Measurements from ENCODE around the gene PER1. TPM values are rescaled to one million over a fixed set of nuclear protein-coding genes. Genes with fewer than 3 reads are reported as not detected.
A peak's percentile ranks its signal among the peaks of the same experiment; 100 is the strongest.
"Not testable (repeated sequence)": the region's sequence is repeated elsewhere in the genome, so short reads cannot be mapped to it uniquely, and the experiment has no call there.

Gene PER1
- total RNA-seq, 1 experiment from 2014 or later: 5.6 TPM

DNA sequence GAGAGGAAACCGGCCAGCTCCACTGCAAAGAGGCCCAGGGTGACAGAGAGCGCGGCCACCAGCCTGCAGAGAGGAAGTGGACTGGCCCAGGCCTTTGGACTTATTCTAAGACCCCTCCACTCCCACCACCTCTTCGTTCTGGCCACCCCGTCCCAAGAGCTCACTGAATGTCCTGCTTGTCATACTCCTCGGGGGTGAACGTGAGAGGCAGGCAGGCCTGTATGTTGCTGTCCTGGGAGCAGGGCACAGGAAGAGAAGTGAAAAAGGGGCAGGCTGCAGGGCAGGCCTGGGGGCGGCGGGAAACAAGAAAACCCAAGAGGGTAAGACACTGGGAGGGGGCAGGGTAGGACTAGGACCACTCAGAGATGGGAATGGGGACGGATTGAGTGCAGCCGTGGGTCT, 23.6 kb upstream of the PER1 start:
- in situ Hi-C loops (cut with HindIII; ENCODE audit: low pct_unique_long_range_greater_than_20kb, low sequenced_read_pairs): no loop called here
- DNase-seq (ENCODE audit: low read depth): no peak

DNA sequence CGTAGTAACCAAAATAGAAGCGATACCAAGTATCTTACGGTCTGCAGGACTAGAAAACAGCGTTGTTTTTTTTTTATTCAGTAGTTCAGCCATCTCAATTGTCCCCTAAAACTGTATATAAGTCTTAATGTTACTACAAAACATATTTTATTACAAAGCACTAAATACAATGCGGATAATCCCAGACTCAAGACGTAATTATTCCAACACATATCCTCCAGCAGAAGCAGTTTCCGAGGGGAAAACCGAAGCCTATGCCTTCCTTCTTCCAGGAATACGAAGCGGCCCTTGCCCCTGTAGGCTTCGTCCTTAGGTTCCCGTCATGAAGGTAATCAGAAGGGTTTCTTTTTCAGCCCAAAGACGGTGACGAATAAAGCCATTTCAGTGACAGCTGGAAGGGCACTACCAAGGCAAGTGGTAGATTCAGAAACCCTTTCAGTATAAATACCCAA, 21.7 kb upstream of the PER1 start:
- in situ Hi-C loops (cut with HindIII; ENCODE audit: low pct_unique_long_range_greater_than_20kb, low sequenced_read_pairs): no loop called here
- DNase-seq (ENCODE audit: low read depth): no peak

DNA sequence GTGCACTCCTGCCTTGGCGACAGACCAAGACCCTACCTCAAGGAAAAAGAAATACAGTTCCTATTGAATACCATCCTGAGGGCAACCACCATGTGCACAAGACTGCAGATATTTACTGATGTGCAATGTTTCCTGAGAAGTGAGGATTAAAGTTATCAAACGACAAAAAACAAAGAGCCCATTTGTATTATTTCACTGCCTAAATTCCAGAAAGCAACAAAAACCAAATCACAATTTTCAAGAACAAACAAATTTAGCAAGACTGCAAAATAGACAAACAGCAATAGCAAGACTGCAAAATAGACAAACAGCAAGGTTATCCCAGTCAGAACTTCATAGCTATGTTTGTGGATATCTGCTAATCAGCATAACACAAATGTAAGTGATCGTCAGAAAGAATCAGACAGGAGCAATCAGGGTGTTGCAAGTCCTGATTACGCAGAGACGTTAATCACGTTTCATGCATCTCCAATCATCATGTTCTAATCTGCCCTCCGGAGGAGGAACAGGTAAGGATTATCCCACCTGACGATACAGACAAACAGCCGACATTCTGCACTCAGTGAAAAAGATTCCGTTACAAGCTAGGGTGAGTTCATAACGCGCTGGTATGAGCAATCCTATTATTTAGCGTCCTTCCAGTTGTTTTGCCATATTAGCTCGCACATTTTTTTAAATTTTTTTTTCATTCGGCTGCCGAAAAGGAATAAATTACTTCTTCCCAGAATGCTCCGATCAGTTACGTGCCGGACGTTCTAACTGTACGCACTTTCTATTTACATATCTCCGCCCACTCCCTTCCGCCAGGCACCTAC, 21.1 kb upstream of the PER1 start:
- in situ Hi-C loops (cut with HindIII; ENCODE audit: low pct_unique_long_range_greater_than_20kb, low sequenced_read_pairs): no loop called here
- peak; percentile 97 for DNase-seq (ENCODE audit: low read depth)

DNA sequence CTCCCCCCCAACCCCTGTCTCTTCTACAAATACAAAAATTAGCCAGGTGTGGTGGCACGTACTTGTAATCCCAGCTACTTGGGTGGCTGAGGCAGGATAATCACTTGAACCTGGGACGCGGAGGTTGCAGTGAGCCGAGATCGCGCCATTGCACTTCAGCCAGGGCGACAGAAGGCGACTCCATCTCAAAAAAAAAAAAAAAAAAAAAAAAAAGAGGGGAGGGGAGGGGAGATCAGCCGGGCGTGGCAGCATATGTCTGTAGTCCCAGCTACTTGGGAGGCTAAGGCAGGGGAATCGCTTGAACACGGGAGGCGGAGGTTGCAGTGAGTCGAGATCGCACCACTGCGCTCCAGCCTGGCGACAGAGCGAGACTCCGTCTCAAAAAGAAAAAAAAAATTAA, 18.0 kb upstream of the PER1 start:
- DNase-seq (ENCODE audit: low read depth); in situ Hi-C loops (cut with HindIII; ENCODE audit: low pct_unique_long_range_greater_than_20kb, low sequenced_read_pairs): not testable (repeated sequence)

DNA sequence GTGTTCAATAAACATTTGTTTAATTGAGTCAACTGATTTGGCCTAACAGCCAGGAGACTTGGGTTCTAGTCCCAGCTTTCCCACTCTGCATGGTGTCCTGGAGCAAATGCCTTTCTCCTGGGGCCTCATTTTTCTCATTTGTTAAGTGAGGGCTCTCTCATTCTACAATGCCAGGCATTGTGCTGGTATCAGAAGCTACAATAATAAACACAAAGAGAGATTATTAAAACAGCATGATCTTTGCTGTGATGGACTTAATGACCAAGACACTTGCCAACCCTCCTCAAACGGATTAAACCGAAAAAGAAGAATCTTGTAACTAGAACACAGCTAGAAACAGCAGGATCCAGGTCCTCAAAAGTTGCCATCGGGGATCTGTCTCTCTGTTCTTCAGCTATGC, 15.3 kb upstream of the PER1 start:
- in situ Hi-C loops (cut with HindIII; ENCODE audit: low pct_unique_long_range_greater_than_20kb, low sequenced_read_pairs): no loop called here
- no peak for DNase-seq (ENCODE audit: low read depth)

DNA sequence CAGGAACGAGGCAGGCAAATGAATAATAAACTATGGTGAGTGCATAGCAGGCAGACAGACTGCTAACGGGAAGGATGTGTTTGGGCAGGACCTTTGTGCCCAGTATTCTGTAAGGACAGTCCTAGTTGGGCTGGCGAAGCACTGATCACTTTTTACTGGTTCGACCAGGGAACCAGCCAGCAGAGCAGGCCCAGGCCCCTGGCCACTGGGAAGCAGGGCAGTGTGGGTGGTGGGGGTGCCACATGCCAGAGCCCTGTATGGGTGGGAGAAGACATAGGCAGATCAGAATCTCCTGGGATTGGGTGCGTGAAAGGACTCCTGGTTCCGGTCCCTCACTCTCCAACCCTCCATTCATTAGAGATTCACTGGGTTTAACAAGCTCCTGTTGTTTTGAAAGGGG, 14.5 kb upstream of the PER1 start:
- in situ Hi-C loops (cut with HindIII; ENCODE audit: low pct_unique_long_range_greater_than_20kb, low sequenced_read_pairs): no loop called here
- no peak for DNase-seq (ENCODE audit: low read depth)

DNA sequence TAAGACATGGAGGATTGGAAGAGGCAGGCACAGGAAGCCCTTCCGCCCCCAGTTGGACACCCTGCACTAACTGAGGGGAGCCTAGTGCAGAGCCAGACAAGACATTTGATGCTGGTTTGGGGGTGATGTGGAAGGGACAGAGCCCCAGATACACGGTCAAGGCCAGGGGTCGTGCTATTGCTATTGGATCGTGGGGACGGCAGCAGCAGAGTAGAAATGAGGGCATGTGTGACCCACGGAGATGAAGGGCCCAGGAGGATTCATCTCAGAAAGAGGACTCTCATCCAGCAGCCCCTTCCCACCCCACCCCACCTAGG, 12.6 kb upstream of the PER1 start:
- in situ Hi-C loops (cut with HindIII; ENCODE audit: low pct_unique_long_range_greater_than_20kb, low sequenced_read_pairs): no loop called here
- DNase-seq (ENCODE audit: low read depth): no peak

DNA sequence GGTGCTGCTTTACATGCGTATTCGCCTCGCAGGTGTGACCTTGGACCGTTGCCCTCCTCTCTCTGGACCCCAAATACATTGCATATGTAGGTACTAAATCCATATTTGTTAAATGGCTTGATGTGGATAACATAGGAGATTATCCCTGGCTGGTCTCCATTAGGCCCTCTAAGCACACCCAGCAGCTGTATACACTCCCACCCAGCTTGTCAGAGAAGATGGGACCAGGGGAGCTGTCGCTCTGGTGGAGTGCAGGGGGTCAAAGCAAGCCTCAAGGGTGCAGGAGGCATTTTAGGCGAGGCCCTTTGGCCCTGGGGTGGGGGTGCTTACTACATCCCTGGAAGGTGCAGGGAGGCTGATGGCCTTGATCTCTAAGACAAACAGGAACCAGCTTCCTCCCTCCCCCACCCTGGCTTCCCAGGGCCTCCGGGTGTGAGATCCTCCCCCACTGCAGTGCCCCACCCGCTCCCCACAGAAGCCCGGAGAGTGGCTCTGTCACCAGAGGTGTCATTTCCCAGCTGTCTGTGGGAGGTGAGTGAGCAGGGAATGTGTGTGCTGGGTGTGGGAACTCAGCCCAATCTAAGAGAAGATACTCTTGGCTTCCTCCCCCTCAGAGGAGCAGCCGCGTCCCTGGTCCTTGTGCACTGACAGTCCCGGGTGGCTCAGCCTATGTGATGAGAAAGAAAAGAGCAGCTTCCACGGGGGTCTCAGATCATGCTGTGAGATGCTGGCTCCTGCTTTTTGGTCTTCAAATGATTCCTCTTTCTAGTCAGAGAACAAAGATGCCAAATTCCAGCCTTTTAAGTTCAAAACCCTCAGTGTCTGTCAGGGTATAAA, 12.0 kb upstream of the PER1 start:
- in situ Hi-C loops (cut with HindIII; ENCODE audit: low pct_unique_long_range_greater_than_20kb, low sequenced_read_pairs): no loop called here
- DNase-seq (ENCODE audit: low read depth): peak; percentile 44

DNA sequence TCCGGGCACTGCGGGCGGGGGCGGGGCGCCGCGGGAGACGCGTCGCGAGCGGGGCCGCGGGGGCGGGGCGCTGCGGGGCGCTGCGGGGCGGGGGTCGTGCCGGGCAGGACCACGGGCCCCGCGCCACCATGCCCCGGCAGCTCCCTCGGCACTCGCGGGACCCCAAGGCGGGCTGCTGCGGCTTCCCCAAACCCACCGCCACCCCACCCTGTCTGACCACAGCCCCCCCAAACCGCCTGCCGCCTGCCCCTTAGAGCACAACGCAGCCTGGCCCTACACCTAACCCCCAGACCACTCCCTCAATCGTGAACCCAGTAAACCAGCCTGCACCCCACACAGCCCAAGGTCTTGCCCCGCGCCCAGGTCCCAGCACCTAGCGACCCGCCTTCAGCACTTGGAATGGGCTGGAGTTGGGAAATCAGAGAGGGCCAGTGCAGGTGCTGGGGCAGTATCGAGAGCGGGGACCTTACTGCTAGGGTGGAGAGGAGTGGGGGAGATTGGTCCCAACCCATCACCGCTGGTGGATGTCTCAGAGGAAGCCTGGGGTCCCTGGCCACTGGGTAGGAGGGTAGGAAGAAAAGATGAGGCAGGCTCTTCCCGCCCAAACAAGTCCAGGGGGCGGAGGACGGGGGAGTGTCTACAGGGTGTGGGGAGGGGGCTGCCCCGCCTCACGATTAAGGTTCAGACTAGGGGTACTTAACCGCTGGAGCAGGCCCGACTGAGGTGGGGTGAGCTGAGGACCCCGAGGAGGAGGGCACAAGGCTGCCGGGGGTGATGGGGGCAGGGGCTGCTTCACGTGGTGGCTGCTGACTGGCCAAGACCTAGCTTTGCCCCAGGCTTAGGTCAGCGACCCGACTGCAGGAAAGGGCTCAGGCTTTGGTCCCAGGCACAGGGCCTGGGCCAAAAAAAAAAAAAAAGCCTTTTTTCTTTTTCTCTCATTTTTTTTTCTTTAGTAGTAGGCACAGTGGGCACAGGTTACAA, 11.1 kb upstream of the PER1 start:
- DNase-seq (ENCODE audit: low read depth): no peak
- in situ Hi-C loops (cut with HindIII; ENCODE audit: low pct_unique_long_range_greater_than_20kb, low sequenced_read_pairs): no loop called here

DNA sequence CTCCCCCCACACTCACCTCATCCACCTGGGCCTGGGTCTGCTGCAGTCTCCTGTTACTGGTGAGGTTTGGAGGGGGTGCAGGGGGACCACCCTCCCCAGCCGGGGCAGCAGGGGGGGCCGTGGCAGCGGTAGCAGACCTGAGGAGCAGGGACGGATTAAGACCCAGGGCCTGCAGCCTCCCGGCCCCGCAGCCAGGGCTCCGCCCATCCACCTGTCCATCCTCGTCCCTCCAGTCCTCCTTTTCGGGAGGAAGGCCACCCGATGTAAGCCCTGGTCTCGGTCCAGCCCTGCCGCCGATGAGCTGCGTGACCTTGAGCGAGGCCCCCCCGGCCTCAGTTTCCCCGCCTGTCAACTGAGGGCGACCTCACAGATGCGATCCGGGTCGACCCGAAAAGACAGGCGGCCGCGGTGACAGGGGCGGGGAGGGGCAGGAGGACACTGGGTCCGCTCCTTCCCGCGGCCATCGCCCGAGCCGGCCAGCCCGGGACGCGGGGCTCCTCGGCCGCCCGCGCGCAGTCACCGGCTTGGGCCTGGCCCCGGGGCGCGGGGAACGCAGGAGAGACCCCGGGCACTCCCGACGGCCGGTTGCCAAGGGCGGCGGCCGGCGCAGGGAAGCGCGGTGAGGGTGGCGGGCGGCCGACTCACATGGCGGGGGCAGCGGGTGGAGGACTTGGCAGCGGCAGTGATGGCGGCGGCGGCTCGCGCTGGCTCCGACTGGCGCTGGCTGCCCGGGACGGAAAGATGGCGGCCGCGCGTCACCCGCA, 10.2 kb upstream of the PER1 start, which contains the start of gene VAMP2:
VAMP2 (minus strand) TSS at position 716 of the 764 bp plus-strand sequence; CDS start at position 647, 69 bp downstream.
- in situ Hi-C loops (cut with HindIII; ENCODE audit: low pct_unique_long_range_greater_than_20kb, low sequenced_read_pairs): no loop called here
- DNase-seq (ENCODE audit: low read depth): no peak

DNA sequence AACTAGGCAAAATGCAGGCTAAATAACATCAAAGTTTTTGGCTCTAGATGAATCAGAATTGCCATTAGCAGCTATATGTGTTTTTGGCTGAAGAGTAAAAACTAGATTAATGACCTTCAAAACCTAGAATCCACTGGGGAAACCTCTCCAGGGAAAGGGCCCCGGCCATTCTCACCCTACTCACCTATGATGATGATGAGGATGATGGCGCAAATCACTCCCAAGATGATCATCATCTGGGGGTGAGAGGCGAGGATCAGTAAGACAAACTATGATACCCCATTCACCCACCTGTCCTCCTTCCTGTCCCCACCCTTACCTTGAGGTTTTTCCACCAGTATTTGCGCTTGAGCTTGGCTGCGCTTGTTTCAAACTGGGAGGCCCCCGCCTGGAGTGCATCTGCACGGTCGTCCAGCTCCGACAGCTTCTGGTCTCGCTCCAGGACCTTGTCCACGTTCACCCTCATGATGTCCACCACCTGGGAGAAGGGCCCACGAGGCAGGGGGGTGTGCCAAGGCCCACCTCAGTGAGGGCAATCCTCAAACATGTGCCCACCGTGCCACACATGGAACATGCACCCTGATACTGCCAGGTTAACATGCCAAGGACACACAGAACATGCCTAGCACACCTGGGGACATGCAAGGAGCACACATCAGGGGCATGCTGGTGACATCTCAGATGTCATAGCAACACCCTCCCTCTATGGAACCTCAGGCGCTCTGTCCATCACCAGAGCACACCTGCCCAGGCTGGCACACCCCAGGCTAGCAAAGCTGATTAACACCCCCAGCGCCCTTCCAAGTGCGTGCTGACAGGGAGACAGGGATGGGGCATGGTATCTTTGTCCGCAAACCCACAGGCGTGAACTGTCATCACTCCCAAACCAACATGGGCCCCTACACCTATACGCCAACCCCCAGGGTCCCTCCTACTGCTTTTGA, 9.4 kb upstream of the PER1 start:
- in situ Hi-C loops (cut with HindIII; ENCODE audit: low pct_unique_long_range_greater_than_20kb, low sequenced_read_pairs): no loop called here
- DNase-seq (ENCODE audit: low read depth): no peak

DNA sequence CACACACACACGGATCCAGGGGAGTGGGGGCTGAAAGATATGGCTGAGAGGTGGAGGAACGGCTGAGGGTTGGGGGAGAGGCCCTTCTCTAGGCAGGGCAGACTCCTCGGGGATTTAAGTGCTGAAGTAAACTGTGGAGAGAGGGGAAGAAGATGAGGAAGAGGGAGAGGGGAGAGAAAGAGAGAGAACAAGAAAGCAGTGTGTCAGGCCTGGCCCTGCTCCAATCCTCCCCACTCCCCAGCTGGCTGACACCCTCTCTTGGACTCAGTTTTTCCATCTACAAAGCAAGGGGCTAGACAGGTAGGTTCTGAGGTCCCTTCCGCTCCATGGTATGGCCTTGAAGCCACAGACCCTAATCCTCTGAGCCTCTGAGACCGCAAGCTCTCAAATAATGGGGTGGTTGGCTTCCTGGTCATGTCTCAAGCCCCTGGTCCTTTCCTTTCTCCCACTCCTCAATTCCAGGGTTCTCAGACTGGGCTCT, 8.6 kb upstream of the PER1 start:
- in situ Hi-C loops (cut with HindIII; ENCODE audit: low pct_unique_long_range_greater_than_20kb, low sequenced_read_pairs): no loop called here
- no peak for DNase-seq (ENCODE audit: low read depth)

DNA sequence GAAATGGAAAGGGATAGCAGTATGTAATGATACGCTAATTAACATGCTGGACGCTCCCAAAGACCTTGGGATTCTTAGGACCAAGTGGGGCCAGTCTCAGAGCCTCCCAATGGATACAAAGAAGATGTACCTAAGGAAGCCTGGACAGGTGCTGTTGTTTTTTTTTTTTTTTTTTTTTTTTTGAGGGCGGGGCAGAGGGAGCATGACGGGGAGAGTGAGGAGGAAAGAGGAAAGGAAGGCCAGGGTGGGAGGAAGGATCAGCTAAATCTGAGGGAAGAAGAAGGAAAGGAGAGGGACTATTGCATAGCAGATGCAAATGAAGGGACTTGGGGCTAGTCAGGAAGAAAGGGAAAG, 8.0 kb upstream of the PER1 start:
- in situ Hi-C loops (cut with HindIII; ENCODE audit: low pct_unique_long_range_greater_than_20kb, low sequenced_read_pairs): no loop called here
- DNase-seq (ENCODE audit: low read depth): no peak

DNA sequence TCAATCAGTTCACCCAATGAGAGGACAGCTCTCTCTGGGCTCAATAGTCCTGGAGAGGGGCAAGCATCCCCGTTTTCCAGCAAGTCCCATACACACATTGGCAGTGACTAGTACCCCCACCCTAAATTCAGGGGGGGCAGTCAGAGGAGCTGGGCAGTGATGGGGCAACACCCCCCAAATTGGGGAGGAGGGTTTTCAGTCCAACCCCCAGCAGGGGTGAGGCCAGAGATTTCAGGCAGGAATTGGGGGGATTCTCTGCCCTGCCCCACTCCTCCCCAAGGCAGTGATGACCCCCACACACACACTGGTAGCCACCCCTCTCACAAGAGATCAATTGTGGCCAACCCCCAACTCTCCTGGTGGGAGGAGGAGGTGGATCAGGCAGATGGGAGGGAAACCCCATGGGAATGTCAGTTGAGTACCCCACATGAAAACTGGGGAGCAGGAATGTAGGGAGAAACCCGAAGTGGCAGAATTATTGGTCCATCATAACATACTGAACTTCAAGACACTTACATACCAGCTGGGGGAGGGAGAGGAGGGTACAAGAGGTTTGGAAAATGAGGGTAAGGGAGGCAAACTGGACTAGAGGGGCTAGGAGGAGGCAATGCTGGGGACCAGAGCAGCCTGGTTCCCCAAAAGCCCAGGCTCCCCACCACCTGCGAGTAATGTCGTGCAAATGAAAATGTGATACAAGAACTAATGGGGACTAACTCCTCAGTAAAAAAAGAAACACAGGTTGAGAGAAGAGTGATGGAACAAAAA, 7.4 kb upstream of the PER1 start:
- DNase-seq (ENCODE audit: low read depth): no peak
- in situ Hi-C loops (cut with HindIII; ENCODE audit: low pct_unique_long_range_greater_than_20kb, low sequenced_read_pairs): no loop called here

DNA sequence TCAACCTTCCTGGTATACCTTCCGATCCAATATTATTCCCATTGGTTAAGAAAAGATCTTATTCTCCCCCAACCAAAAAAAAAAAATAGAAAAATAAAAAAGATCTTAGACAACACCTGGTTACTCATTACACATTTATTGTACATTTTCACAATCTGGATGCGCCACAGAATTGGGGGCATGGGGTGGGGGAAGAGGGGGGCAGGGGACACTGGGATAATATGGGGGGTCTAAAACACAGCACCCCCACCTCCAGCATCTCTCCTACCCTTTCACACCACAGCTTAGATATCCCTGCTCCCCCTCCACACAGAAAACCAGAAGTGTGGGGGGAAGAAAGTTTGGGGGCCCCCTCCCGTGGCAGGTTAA, 6.8 kb upstream of the PER1 start:
- in situ Hi-C loops (cut with HindIII; ENCODE audit: low pct_unique_long_range_greater_than_20kb, low sequenced_read_pairs): no loop called here

More for the DNA sequence above, 6.8 kb upstream of the PER1 start:
- no peak for DNase-seq (ENCODE audit: low read depth)

Data from Caki2 (cell line).